ENCODE results near the gene RBM12. TPM values are rescaled to one million over a fixed set of nuclear protein-coding genes. Genes with fewer than 3 reads are reported as not detected.
A peak's percentile ranks its signal among the peaks of the same experiment; 100 is the strongest.

Gene RBM12
- total RNA-seq, 1 experiment from 2014 or later: 42.9 TPM

GRCh38 chr20:35665949-35666288 lies 1.2 kb upstream of the RBM12 start:
- peaks cover 45% of the 10 kb centered on the region for H3K36me3 ChIP-seq
- no peaks in the 10 kb centered on the region for H3K27me3 ChIP-seq
- no peak overlapping the region for H3K4me3 ChIP-seq
- DNase-seq: no peak
- H3K9me3 ChIP-seq: no peaks in the 10 kb centered on the region

- no peaks in the 10 kb centered on the region for H3K27me3 ChIP-seq
- peak; percentile 39 for DNase-seq
Measured at GRCh38 chr20:35663516-35664465, 909 bp downstream of the RBM12 start.

GRCh38 chr20:35662551-35662950 lies 2.1 kb downstream of the RBM12 start:
- Histone ChIP-seq H3K4me3 (peak overlapping the region; percentile 85), H3K36me3 (peaks cover 33% of the 10 kb centered on the region), H3K27me3 (no peaks in the 10 kb centered on the region), H3K9me3 (no peaks in the 10 kb centered on the region)
- no peak for DNase-seq

More at GRCh38 chr20:35663516-35664465, 909 bp downstream of the RBM12 start:
- Histone ChIP-seq H3K9me3 (no peaks in the 10 kb centered on the region), H3K4me3 (peak overlapping the region; percentile 85), H3K36me3 (peaks cover 28% of the 10 kb centered on the region)

DNA sequence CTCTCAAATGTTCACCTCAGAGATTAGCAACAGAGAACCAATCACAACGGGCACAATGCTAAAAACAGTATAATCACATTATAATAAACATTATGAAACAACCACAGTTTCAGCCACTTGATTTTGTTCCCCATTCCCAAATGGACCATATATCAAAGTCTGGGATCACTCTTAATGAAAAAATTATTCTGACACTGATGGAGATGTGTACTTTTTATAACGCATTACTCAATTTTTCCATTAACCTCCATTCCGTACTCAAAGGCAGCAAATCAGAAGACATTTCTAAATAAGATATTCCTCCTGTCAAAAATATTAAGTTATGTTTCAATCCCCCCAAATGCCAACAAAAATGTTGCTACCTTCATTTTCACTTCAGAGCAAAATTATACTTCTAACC lies 2.8 kb downstream of the RBM12 start:
- Histone ChIP-seq H3K36me3 (peaks cover 39% of the 10 kb centered on the region), H3K4me3 (peak overlapping the region; percentile 85), H3K27me3 (no peaks in the 10 kb centered on the region), H3K9me3 (no peaks in the 10 kb centered on the region)
- DNase-seq: no peak

DNA sequence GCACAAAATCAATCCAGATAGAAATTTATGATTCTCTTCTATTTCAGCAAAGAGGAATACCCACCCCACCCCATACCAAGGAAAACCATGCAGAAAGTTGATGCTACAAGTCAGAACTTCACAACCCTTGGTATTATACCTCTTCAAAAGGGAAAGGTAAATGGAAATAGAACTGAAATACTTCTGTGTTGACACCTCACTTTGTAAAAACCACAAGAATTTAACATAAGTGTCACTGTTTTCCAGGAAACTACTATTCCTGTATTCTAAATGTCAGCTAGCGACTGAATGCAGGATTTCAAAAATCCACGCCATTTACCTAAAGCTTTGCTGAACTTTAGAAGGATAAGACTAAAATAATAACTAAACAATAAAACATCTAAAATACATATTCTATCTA lies 3.6 kb downstream of the RBM12 start:
- DNase-seq: no peak
- Histone ChIP-seq H3K4me3 (no peak overlapping the region; the same call in 1 of the 2 replicates), H3K27me3 (no peaks in the 10 kb centered on the region), H3K36me3 (peaks cover 47% of the 10 kb centered on the region), H3K9me3 (no peaks in the 10 kb centered on the region)

GRCh38 chr20:35660122-35660937 lies 4.4 kb downstream of the RBM12 start:
- Histone ChIP-seq H3K27me3 (no peaks in the 10 kb centered on the region), H3K4me3 (no peak overlapping the region), H3K36me3 (peaks cover 53% of the 10 kb centered on the region), H3K9me3 (no peaks in the 10 kb centered on the region)
- DNase-seq: no peak

- no peak for DNase-seq
- no peak overlapping the region for H3K4me3 ChIP-seq
- H3K36me3 ChIP-seq: peaks cover 72% of the 10 kb centered on the region
- no peaks in the 10 kb centered on the region for H3K27me3 ChIP-seq
- H3K9me3 ChIP-seq: no peaks in the 10 kb centered on the region
Measured at GRCh38 chr20:35657271-35657670, 7.4 kb downstream of the RBM12 start.

DNA sequence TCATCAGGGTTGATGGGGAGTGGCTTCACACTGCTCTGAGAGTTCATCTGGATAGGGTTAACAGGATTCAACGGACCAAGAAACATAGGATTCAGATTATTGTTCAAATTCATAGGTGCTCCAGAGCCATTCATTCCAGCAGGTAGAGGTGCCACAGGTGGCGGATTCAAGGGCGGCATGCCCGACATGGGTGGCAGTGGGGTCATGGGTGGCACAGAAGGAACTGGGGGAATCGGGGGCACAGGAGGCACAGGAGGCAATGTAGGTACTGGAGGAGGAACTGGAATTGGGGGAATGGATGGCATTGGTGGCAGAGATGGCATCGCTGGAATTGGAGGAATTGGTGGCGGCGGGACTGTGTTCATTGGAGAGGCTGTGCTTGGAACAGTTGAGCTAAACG lies 10.3 kb downstream of the RBM12 start:
- DNase-seq: no peak
- no peaks in the 10 kb centered on the region for H3K9me3 ChIP-seq
- H3K27me3 ChIP-seq: no peaks in the 10 kb centered on the region
- peaks cover 83% of the 10 kb centered on the region for H3K36me3 ChIP-seq
- H3K4me3 ChIP-seq: no peak overlapping the region

GRCh38 chr20:35653893-35654292 lies 10.8 kb downstream of the RBM12 start:
- DNase-seq: no peak

GRCh38 chr20:35653430-35653734 lies 11.3 kb downstream of the RBM12 start:
- Histone ChIP-seq H3K36me3 (peaks cover 82% of the 10 kb centered on the region), H3K4me3 (no peak overlapping the region), H3K9me3 (no peaks in the 10 kb centered on the region), H3K27me3 (no peaks in the 10 kb centered on the region)
- DNase-seq: no peak

More at GRCh38 chr20:35653893-35654292, 10.8 kb downstream of the RBM12 start:
- Histone ChIP-seq H3K27me3 (no peaks in the 10 kb centered on the region), H3K9me3 (no peaks in the 10 kb centered on the region), H3K36me3 (peaks cover 83% of the 10 kb centered on the region), H3K4me3 (no peak overlapping the region)

GRCh38 chr20:35652641-35653429 lies 11.9 kb downstream of the RBM12 start:
- Histone ChIP-seq H3K9me3 (no peaks in the 10 kb centered on the region), H3K27me3 (no peaks in the 10 kb centered on the region), H3K4me3 (no peak overlapping the region), H3K36me3 (peaks cover 83% of the 10 kb centered on the region)
- DNase-seq: no peak

- Histone ChIP-seq H3K4me3 (no peak overlapping the region), H3K9me3 (no peaks in the 10 kb centered on the region), H3K36me3 (peaks cover 79% of the 10 kb centered on the region), H3K27me3 (no peaks in the 10 kb centered on the region)
- DNase-seq: no peak
Measured at GRCh38 chr20:35651958-35652357, 12.7 kb downstream of the RBM12 start.

- no peaks in the 10 kb centered on the region for H3K27me3 ChIP-seq
- H3K4me3 ChIP-seq: no peak overlapping the region
- peaks cover 74% of the 10 kb centered on the region for H3K36me3 ChIP-seq
- DNase-seq: no peak
- H3K9me3 ChIP-seq: no peaks in the 10 kb centered on the region
Measured at GRCh38 chr20:35650632-35651031, 14.1 kb downstream of the RBM12 start.

DNA sequence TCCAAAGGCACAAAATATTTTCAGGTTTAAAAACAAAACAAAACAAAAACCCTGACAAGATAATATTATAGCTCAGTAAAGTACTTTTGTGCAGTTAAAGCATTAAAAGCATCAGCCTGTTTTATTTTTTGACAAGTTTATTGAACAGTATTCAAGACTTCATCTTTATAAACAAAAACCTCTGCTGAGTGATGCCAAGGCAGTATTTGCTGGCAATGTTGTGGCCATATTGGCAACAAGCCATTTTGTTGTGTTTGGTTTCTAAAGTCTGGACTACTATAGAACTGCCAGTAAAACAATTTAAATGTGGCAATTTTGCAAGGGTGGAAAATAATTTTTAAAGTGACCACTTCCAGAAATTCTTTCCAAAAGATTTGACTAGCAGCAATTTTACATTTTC lies 15.9 kb downstream of the RBM12 start:
- peak; percentile 55 for DNase-seq
- Histone ChIP-seq H3K4me3 (no peak overlapping the region), H3K9me3 (no peaks in the 10 kb centered on the region), H3K27me3 (no peaks in the 10 kb centered on the region), H3K36me3 (peaks cover 71% of the 10 kb centered on the region)

DNA sequence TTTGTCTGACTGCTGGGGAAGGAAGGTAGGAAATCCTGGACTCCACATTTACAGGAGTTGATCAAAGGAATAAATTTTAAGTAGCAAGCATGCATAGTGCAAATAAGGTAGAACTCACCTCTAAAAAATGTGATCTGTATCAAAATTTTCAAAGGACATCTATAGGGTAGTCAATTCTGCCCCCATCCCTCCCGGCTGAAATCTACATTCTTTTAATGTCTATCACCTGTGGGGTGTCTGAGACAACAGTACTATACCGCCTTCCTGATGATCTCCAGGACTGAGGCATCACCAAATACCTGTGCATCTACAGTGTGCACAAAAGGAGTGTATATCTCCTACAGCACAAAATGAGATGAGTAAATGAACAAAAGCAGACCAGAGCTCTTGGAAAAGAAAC lies 19.9 kb downstream of the RBM12 start:
- Histone ChIP-seq H3K9me3 (no peaks in the 10 kb centered on the region), H3K36me3 (peaks cover 48% of the 10 kb centered on the region), H3K4me3 (no peak overlapping the region), H3K27me3 (no peaks in the 10 kb centered on the region)
- DNase-seq: no peak

- no peak for DNase-seq
- peaks cover 41% of the 10 kb centered on the region for H3K36me3 ChIP-seq
- H3K9me3 ChIP-seq: no peaks in the 10 kb centered on the region
- no peaks in the 10 kb centered on the region for H3K27me3 ChIP-seq
- no peak overlapping the region for H3K4me3 ChIP-seq
Measured at GRCh38 chr20:35643045-35643444, 21.7 kb downstream of the RBM12 start.

DNA sequence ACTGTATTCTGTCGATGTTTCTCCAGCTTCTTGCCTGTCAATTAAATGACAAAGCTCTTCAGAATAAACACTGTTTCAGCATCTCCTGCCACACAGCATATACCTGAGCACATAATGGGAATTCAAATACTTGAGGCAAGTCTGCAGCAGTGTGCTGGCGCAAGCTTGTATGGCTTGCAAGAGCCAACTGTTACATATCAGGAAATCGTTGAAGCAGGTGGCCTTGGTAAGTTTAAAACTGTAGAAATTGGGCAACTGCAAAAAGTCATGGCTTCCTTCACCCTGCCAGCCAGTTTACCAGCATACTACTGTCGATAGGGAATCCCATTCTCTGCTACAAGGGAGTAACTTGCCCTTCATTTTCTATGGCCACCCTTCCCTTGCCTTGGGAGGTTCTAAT lies 23.0 kb downstream of the RBM12 start:
- Histone ChIP-seq H3K36me3 (peaks cover 35% of the 10 kb centered on the region), H3K4me3 (no peak overlapping the region), H3K27me3 (no peaks in the 10 kb centered on the region), H3K9me3 (no peaks in the 10 kb centered on the region)
- DNase-seq: no peak

All from MG63 (cell line).